GM18517 (cell line): Measurements from ENCODE around the gene UBAC2.

Experiments used
- ATAC-seq: cut with Tn5 transposase; IDR thresholded peaks from one replicate; pipeline ENCODE4 v1.9.1; 2021; ENCODE audit warnings: mild to moderate bottlenecking, moderate library complexity; ENCODE audit not compliant: unreplicated experiment

UBAC2 gene

GRCh38 chr13:99370481-99371275 is 170.0 kb downstream of the UBAC2 start:
- ATAC-seq, result no peak

GRCh38 chr13:99371956-99372355 is 171.3 kb downstream of the UBAC2 start:
- ATAC-seq, result no peak

DNA sequence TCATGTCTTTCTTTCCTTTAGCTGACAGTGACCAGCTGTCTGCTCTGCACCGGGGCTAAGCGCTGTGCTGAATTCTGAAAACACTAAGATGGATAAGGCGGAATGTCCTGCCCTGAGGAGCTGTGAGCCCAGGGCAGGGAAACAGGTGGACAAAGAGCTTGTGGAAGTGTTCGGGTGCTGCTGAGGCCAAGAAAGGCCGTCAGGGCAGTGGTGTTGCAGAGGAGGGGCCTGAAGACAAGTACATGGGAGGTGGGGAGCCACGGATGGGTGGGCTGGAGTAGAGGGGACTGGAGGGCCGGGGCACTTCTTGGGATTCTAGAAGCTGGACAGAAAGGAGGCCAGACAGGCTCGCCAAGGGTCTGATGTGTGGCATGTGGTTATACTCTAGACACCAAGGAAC is 172.8 kb downstream of the UBAC2 start:
- no peak for ATAC-seq

GRCh38 chr13:99374169-99374991 is 173.7 kb downstream of the UBAC2 start:
- ATAC-seq, result peak; percentile 24

- ATAC-seq, result peak; percentile 48
Measured at GRCh38 chr13:99374994-99375737, 174.5 kb downstream of the UBAC2 start.

GRCh38 chr13:99375738-99376080 is 175.1 kb downstream of the UBAC2 start:
- ATAC-seq, result peak; percentile 4

- peak; percentile 49 for ATAC-seq
Measured at GRCh38 chr13:99376132-99376531, 175.5 kb downstream of the UBAC2 start.

GRCh38 chr13:99376924-99377323 is 176.3 kb downstream of the UBAC2 start:
- no peak for ATAC-seq

GRCh38 chr13:99377641-99378040 is 177.0 kb downstream of the UBAC2 start:
- no peak for ATAC-seq

DNA sequence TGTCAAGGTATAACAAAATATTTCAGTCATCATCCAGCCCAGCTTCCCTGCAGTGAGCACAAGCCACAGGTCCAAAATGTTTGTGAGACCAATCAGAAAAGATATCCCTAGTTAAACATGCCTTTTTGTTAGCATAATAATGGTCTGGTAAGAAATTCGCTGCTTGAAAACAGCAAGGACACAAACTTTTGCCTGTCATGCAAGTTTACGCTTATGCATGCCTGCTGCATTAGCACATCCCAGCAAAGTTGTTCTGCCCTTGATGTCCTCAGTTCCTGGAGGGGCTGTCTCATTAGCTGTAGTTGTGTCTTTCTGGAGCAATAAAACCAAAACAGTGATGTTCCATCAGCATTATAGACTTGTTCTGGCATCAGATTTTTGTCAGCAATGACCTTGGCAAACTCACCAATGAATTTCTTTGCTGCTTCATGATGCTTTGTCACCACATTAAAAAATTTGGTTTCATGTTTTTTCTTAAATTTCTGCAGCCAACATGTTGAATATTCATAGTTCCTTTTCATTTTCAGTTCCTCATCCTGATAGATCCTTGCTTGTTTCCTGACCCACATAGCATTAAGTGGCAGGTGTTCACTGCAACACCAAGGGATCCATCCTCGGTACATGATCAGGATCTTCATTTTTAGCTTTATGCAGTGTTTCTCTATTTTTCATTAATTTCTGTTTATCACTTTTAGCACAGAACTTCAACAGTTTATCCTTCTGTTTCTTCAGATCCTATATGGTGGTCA is 178.5 kb downstream of the UBAC2 start:
- no peak for ATAC-seq

DNA sequence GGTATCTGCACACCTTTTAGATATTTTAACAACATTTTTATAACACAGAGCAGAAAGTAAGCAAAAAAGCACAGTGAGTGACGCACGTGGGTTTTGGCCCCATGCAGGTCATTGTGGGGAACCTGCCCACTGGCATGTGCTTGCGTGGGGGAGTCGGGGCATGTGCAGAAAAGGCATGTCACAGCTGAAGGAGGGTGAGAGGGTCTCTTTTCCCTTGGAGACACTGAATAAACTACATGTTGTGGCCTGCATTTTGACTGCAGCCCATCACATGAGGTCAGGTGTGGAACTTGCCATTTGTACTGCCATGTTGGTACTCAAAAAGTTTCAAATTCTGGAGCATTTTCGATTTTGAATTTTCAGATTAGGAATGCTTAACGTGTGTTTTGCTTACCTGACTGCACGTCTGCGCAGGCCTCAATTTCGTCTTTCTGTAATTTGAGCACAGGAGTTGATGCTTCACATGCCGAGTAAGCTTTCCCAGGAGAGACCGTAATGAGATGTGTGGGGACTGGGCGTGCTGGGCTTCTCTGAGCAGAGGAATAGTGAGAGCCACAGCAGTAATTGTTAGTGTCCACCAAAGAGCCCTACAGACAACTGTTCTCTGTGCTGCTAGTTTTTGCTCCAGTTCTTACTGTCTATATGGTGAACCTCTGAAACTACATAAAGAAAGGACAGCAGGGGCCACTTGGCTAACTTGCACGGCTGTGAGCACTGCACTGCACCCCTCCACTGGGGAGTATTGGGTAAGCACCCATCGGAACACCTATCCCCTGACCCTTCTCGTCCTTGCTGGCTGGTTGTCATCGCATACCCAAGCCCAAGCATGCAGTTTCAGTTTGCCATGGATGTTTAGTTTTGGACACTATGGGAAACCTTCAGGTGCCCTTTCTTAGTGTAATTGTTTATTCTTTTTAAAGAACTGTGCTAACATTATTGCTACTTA is 179.5 kb downstream of the UBAC2 start:
- ATAC-seq, result no peak

- peak; percentile 77 for ATAC-seq
Measured at GRCh38 chr13:99380921-99381645, 180.4 kb downstream of the UBAC2 start.

DNA sequence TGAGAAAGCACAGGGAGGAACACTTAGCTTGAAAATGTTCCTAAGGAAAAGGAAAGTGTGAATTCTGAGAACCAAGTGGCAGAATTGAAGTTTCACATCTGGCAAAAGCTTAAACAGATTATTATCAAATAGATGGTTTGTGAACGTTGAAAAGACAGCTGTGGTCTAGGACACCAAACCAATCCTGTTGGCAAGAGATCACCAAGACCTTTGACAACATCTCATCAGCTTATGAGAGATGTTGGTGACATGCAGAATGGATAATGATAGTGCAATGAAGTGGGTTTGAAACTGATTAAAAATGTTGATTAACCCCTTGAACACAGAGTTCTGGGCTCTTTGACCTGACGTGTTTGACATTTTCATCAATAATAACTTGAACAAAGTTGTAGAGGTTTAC is 181.1 kb downstream of the UBAC2 start:
- no peak for ATAC-seq

DNA sequence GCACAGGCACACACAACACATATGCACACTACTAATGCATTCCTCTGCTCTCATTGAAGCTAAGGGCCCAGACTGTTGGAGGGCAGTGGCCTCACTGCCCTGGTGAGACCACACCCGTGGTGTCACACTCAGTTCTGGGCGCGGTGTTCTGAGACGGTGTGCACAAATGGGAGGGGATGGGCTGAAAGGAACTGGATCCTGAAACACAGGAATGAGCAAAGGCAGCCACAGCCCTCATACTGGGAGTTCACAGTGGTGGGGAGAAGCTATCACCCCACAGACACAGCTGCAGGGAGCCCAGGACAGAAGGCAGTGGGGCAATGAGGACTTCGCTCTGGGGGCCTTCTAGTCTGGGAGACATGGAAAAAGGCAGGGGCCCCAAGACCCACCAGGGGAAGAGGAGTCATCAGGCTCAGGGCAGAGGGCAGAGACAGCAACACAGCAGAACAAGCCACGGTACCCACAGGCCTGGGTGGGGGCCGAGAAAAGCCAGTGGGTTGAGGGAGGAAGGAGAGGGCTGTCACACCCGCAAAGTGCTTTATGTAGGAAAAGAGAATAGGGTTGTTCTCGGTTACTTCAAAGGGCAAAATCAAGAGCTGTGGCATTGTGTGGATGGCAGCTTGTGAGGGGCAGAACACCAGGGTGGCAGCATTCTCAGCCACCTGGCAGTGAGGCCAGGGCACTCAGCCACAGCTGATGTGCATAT is 181.9 kb downstream of the UBAC2 start:
- no peak for ATAC-seq

- no peak for ATAC-seq
Measured at GRCh38 chr13:99383511-99383921, 182.9 kb downstream of the UBAC2 start.

GRCh38 chr13:99383946-99384345 is 183.3 kb downstream of the UBAC2 start:
- no peak for ATAC-seq

- ATAC-seq, result no peak
Measured at GRCh38 chr13:99384468-99384867, 183.8 kb downstream of the UBAC2 start.

- ATAC-seq, result no peak
Measured at GRCh38 chr13:99385161-99385560, 184.5 kb downstream of the UBAC2 start.
